CD14-positive monocyte (primary cell): ENCODE data around the gene VIPAS39. TPM values are rescaled to one million over a fixed set of nuclear protein-coding genes. Genes with fewer than 3 reads are reported as not detected.

Source experiments
- DNase-seq, 3 donors: peaks; one replicate each; pipeline ENCODE4 v3.0.0-alpha.2; 2011 to 2022
- H2AFZ ChIP-seq: 2 replicates; pipeline ENCODE4 v1.6.0; 2012; ENCODE audit warnings: mild to moderate bottlenecking, low read depth, low read length, inconsistent platforms; ENCODE audit not compliant: insufficient read depth, poor library complexity, severe bottlenecking
- H3K27ac ChIP-seq, 2 donors: 1 replicate in 1 of 2; 2 replicates in 1 of 2; pipeline ENCODE4 v1.5.1; 2012 to 2013; ENCODE audit warnings: low read length in 2 of 2, control low read depth in 1 of 2, inconsistent platforms in 1 of 2, low read depth in 1 of 2, mild to moderate bottlenecking in 1 of 2
- H3K27me3 ChIP-seq, 2 donors: one replicate each; pipeline versions ENCODE4 v1.6.0 to v1.6.1; 2011 to 2013; ENCODE audit warnings: low read length in 2 of 2; ENCODE audit not compliant: control insufficient read depth in 2 of 2, insufficient read depth in 2 of 2
- H3K36me3 ChIP-seq, 2 donors: replicated peaks in 1 of 2; 1 replicate in 1 of 2; 2 replicates in 1 of 2; pipeline versions ENCODE4 v1.5.1 to v1.6.1; 2012 to 2013; ENCODE audit warnings: low read length in 2 of 2, control low read depth in 1 of 2, inconsistent platforms in 1 of 2, mild to moderate bottlenecking in 1 of 2; ENCODE audit not compliant: insufficient read depth in 2 of 2, control insufficient read depth in 1 of 2
- H3K4me1 ChIP-seq, 2 donors: 1 replicate in 1 of 2; 2 replicates in 1 of 2; pipeline versions ENCODE4 v1.5.1 to v1.6.1; 2012 to 2013; ENCODE audit warnings: low read length in 2 of 2, control low read depth in 1 of 2, inconsistent platforms in 1 of 2, mild to moderate bottlenecking in 1 of 2, moderate library complexity in 1 of 2; ENCODE audit not compliant: insufficient read depth in 2 of 2, control insufficient read depth in 1 of 2
- H3K4me2 ChIP-seq: replicated peaks from 2 replicates; pipeline ENCODE3; 2012; ENCODE audit warnings: low read length, moderate library complexity, mild to moderate bottlenecking; ENCODE audit not compliant: poor library complexity, severe bottlenecking; ENCODE audit errors: extremely low read depth
- H3K4me3 ChIP-seq, 3 experiments: fragments of 200-600 bp in 1 of 3; sonication (generic) in 1 of 3; replicated peaks in 1 of 3; 1 replicate in 2 of 3; 2 replicates in 1 of 3; pipeline ENCODE4 v1.5.1; 2011 to 2013; ENCODE audit warnings: low read length in 3 of 3, mild to moderate bottlenecking in 3 of 3, control low read depth in 2 of 3, low read depth in 2 of 3, inconsistent platforms in 1 of 3, moderate library complexity in 1 of 3
- H3K79me2 ChIP-seq: 2 replicates; pipeline ENCODE4 v1.6.0; 2012; ENCODE audit warnings: mild to moderate bottlenecking, control low read depth, inconsistent platforms, low read length, moderate library complexity; ENCODE audit not compliant: insufficient read depth
- H3K9ac ChIP-seq: 2 replicates; pipeline ENCODE4 v1.6.0; 2017; ENCODE audit warnings: low read length, mild to moderate bottlenecking; ENCODE audit not compliant: insufficient read depth, poor library complexity, severe bottlenecking
- H3K9me3 ChIP-seq, 2 donors: replicated peaks in 1 of 2; 1 replicate in 1 of 2; 2 replicates in 1 of 2; pipeline versions ENCODE4 v1.5.1 to v1.6.1; 2012 to 2013; ENCODE audit warnings: low read length in 2 of 2, control low read depth in 1 of 2; ENCODE audit not compliant: control insufficient read depth in 1 of 2, insufficient read depth in 1 of 2
- H4K20me1 ChIP-seq: 2 replicates; pipeline ENCODE4 v1.6.0; 2012; ENCODE audit warnings: mild to moderate bottlenecking, low read length, control low read depth, moderate library complexity; ENCODE audit not compliant: insufficient read depth
- H3K27ac Mint-ChIP-seq, 7 donors: one replicate each; pipeline ENCODE4 v1.8.0; 2020; ENCODE audit warnings: mild to moderate bottlenecking in 7 of 7, mixed read lengths in 7 of 7, moderate library complexity in 6 of 7, inconsistent platforms in 2 of 7
- H3K27me3 Mint-ChIP-seq, 3 donors: one replicate each; pipeline ENCODE4 v1.8.0; 2021 to 2022; ENCODE audit warnings: low read depth in 3 of 3, mild to moderate bottlenecking in 3 of 3, mixed read lengths in 3 of 3, moderate library complexity in 3 of 3, inconsistent platforms in 1 of 3
- H3K36me3 Mint-ChIP-seq, 2 donors: one replicate each; pipeline ENCODE4 v1.8.0; 2020; ENCODE audit warnings: mixed read lengths in 2 of 2, inconsistent platforms in 1 of 2, mild to moderate bottlenecking in 1 of 2
- H3K4me1 Mint-ChIP-seq: one replicate; pipeline ENCODE4 v1.8.0; 2020; ENCODE audit warnings: mild to moderate bottlenecking, mixed read lengths
- H3K4me3 Mint-ChIP-seq, 2 donors: one replicate each; pipeline ENCODE4 v1.8.0; 2020; ENCODE audit warnings: mild to moderate bottlenecking in 2 of 2, mixed read lengths in 2 of 2, moderate library complexity in 1 of 2
- H3K9me3 Mint-ChIP-seq, 7 donors: one replicate each; pipeline ENCODE4 v1.8.0; 2020 to 2022; ENCODE audit warnings: mixed read lengths in 7 of 7, mild to moderate bottlenecking in 6 of 7, moderate library complexity in 6 of 7, inconsistent platforms in 2 of 7
- WGBS: methylation state at CpG from one replicate; pipeline ENCODE4 v1.1.5; 2013; ENCODE audit warnings: missing lambda C conversion rate; ENCODE audit not compliant: insufficient coverage; 5-methylcytosine and 5-hydroxymethylcytosine counted together
- intact Hi-C, 2 donors: fragments of 100-400 bp; cut with micrococcal nuclease; formaldehyde crosslinking; loops; one replicate each; pipeline versions ENCODE4 v1.15.0 to v1.15.1; 2023
- polyA plus RNA-seq, 3 donors: library from polyadenylated mRNA; depleted of rRNA in 1 of 3; unstranded in 2 of 3; stranded (reverse) in 1 of 3; fragments of 300-500 nt in 2 of 3; fragments of >200 nt in 1 of 3; fragmentation: Illumina TruSeq in 2 of 3; gene quantifications; 1 replicate in 2 of 3; 2 replicates in 1 of 3; pipeline ENCODE4 v1.2.3, GENCODE V29; 2012 to 2021
- TF ChIP-seq, protein P1 (sequence below): fragments of 200-600 bp; IDR thresholded peaks from one replicate; pipeline ENCODE4 v1.8.0; 2022; ENCODE audit warnings: antibody characterized with exemption, mild to moderate bottlenecking

The VIPAS39 gene
- polyA plus RNA-seq, 3 donors: 8.1 to 17.8 (median 10.8) TPM

DNA sequence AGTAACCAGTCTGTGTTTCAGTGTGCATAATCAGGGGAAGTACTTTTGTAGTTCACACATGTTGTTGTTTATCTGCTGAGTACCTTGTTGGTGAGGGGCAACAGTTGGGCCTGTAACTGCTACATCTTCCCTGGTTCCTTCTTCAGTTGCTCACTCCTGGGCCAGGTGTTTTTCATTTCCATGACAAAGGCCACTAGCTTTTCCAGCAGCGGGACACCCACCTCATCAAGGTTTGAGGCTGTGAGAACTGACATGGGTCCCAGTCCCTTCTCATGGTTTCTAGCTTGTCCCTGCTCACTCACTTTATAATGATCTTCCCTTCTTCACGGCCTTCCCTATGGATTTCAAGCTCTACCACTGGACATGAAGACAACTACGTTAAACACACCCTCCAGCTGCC lies 32.5 kb downstream of the VIPAS39 start:
- peaks cover 0 to 10% of the 10 kb centered on the region in 2 donors for H3K9me3 ChIP-seq
- 100% methylated on average over 2 of the region's 3 CpGs for WGBS
- Mint-ChIP-seq H3K4me1 (no peaks in the 10 kb centered on the region), H3K4me3 (no peak overlapping the region), H3K27me3 (peaks cover 0 to 3% (median 0%) of the 10 kb centered on the region in 3 donors), H3K9me3 (peaks cover 3 to 8% (median 4%) of the 10 kb centered on the region in 7 donors), H3K36me3 (peaks cover 79 to 85% of the 10 kb centered on the region in 2 donors), H3K27ac (no peak overlapping the region)
- H3K4me1 ChIP-seq: no peaks in the 10 kb centered on the region
- no peaks in the 10 kb centered on the region for H3K79me2 ChIP-seq
- no peak overlapping the region for H3K4me2 ChIP-seq
- intact Hi-C loops: no loop called here
- H2AFZ ChIP-seq: no peak overlapping the region
- peaks cover 71 to 96% of the 10 kb centered on the region in 2 donors for H3K36me3 ChIP-seq
- no peak overlapping the region for H3K9ac ChIP-seq
- no peaks in the 10 kb centered on the region for H3K27me3 ChIP-seq
- DNase-seq: no peak
- H3K4me3 ChIP-seq: no peak overlapping the region
- TF ChIP-seq, protein P1, sequence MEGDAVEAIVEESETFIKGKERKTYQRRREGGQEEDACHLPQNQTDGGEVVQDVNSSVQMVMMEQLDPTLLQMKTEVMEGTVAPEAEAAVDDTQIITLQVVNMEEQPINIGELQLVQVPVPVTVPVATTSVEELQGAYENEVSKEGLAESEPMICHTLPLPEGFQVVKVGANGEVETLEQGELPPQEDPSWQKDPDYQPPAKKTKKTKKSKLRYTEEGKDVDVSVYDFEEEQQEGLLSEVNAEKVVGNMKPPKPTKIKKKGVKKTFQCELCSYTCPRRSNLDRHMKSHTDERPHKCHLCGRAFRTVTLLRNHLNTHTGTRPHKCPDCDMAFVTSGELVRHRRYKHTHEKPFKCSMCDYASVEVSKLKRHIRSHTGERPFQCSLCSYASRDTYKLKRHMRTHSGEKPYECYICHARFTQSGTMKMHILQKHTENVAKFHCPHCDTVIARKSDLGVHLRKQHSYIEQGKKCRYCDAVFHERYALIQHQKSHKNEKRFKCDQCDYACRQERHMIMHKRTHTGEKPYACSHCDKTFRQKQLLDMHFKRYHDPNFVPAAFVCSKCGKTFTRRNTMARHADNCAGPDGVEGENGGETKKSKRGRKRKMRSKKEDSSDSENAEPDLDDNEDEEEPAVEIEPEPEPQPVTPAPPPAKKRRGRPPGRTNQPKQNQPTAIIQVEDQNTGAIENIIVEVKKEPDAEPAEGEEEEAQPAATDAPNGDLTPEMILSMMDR: no peak
- H3K27ac ChIP-seq: no peak overlapping the region
- no peaks in the 10 kb centered on the region for H4K20me1 ChIP-seq

DNA sequence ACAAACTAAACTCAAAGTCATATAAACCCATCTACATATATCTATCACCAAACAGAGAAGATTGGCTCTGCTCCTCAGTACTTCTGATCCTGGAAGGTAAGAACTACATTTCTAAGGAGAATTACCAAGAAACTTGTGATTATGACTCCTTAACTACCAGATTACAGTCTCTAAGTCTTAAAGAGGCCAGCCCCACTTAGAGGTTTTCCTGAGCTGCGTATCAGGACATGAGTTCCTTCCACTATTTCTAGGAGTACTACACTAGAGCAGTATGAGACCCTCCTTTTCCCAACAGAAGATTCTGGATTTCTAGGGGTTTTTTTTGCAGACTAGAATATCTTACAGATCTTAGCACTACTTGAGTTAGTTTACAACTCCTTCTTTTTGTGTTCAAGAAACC lies 34.0 kb downstream of the VIPAS39 start, which contains the start of gene NOXRED1:
TSS of gene NOXRED1 (minus strand) at position 101 of the 400 bp plus-strand sequence. CDS start 634 bp downstream, outside the sequence.
- Histone ChIP-seq H2AFZ (no peak within 1 kb of the TSS), H3K4me2 (no peak within 1 kb of the TSS), H3K9me3 (peaks cover 14 to 24% of the 10 kb centered on the region in 2 donors), H3K4me3 (no peak within 1 kb of the TSS), H3K4me1 (no peaks in the 10 kb centered on the region), H3K79me2 (no peaks in the 10 kb centered on the region), H3K36me3 (peaks cover 56 to 82% of the 10 kb centered on the region in 2 donors), H3K27ac (no peak within 1 kb of the TSS), H4K20me1 (no peaks in the 10 kb centered on the region), H3K27me3 (no peaks in the 10 kb centered on the region), H3K9ac (no peak within 1 kb of the TSS)
- intact Hi-C loops: no loop called here
- Mint-ChIP-seq H3K9me3 (peaks cover 6 to 23% (median 18%) of the 10 kb centered on the region in 7 donors), H3K4me3 (no peak within 1 kb of the TSS), H3K27me3 (peaks cover 0 to 3% (median 0%) of the 10 kb centered on the region in 3 donors), H3K4me1 (no peaks in the 10 kb centered on the region), H3K27ac (no peak within 1 kb of the TSS), H3K36me3 (peaks cover 65 to 74% of the 10 kb centered on the region in 2 donors)
- TF ChIP-seq, protein P1: no peak
- DNase-seq: no peak
- no CpG with 5 or more reads among the region's 1 CpG for WGBS
